ENCODE data around the gene BRIP1. TPM values are rescaled to one million over a fixed set of nuclear protein-coding genes. Genes with fewer than 3 reads are reported as not detected.
"Not testable (repeated sequence)": the region's sequence is repeated elsewhere in the genome, so short reads cannot be mapped to it uniquely, and the experiment has no call there.

BRIP1 gene
- total RNA-seq, 1 donor from 2014 or later = 6.4 TPM

- Histone ChIP-seq H3K9me3 (ENCODE audit: insufficient read depth, low read depth, low read length) (no peaks in the 10 kb centered on the region), H3K4me3 (ENCODE audit: insufficient read depth, low read depth, low read length) (no peak overlapping the region), H3K9ac (ENCODE audit: low read length) (no peak overlapping the region), H4K20me1 (ENCODE audit: insufficient read depth, low read length) (no peaks in the 10 kb centered on the region), H3K36me3 (ENCODE audit: insufficient read depth, low read length) (peaks cover 3% of the 10 kb centered on the region), H3K4me2 (ENCODE audit: low read length) (no peak overlapping the region), H3K79me2 (ENCODE audit: insufficient read depth, low read length) (no peaks in the 10 kb centered on the region), H2AFZ (ENCODE audit: low read depth, low read length) (no peak overlapping the region), H3K4me1 (ENCODE audit: insufficient read depth, low read length) (no peaks in the 10 kb centered on the region), H3K27me3 (ENCODE audit: insufficient read depth, low read length) (no peaks in the 10 kb centered on the region), H3K27ac (ENCODE audit: low read depth, low read length) (no peak overlapping the region)
- H3K9me3 Mint-ChIP-seq (ENCODE audit: unreplicated experiment) = no peaks in the 10 kb centered on the region
- no peak for FAIRE-seq
- H3K36me3 Mint-ChIP-seq (ENCODE audit: low read depth, unreplicated experiment) = peaks cover 4% of the 10 kb centered on the region
- TF ChIP-seq CTCF (IDR thresholded peaks at IDR 0.05; ENCODE audit: insufficient read depth, low read depth, low read length) = no peak
- no peak for TF ChIP-seq EZH2 (IDR thresholded peaks at IDR 0.05; ENCODE audit: insufficient read depth, low read length)
- H3K27ac Mint-ChIP-seq (ENCODE audit: unreplicated experiment) = no peak overlapping the region
- no peaks in the 10 kb centered on the region for H3K27me3 Mint-ChIP-seq (ENCODE audit: low read depth, unreplicated experiment)
- DNase-seq (ENCODE audit: low read depth) = no peak
- H3K4me3 Mint-ChIP-seq (ENCODE audit: unreplicated experiment) = no peak overlapping the region
- H3K4me1 Mint-ChIP-seq (ENCODE audit: low read depth, unreplicated experiment) = no peaks in the 10 kb centered on the region
Measured at GRCh38 chr17:61729690-61730268, 133.5 kb downstream of the BRIP1 start.

- H3K9me3 Mint-ChIP-seq (ENCODE audit: unreplicated experiment) = no peaks in the 10 kb centered on the region
- no peak for TF ChIP-seq EZH2 (IDR thresholded peaks at IDR 0.05; ENCODE audit: insufficient read depth, low read length)
- TF ChIP-seq CTCF (IDR thresholded peaks at IDR 0.05; ENCODE audit: insufficient read depth, low read depth, low read length) = no peak
- H3K27ac ChIP-seq (ENCODE audit: low read depth, low read length) = no peak overlapping the region
- no peaks in the 10 kb centered on the region for H3K79me2 ChIP-seq (ENCODE audit: insufficient read depth, low read length)
- no peak overlapping the region for H3K27ac Mint-ChIP-seq (ENCODE audit: unreplicated experiment)
- peaks cover 4% of the 10 kb centered on the region for H3K36me3 Mint-ChIP-seq (ENCODE audit: low read depth, unreplicated experiment)
- H3K9me3 ChIP-seq (ENCODE audit: insufficient read depth, low read depth, low read length) = no peaks in the 10 kb centered on the region
- no peaks in the 10 kb centered on the region for H4K20me1 ChIP-seq (ENCODE audit: insufficient read depth, low read length)
- no peaks in the 10 kb centered on the region for H3K27me3 ChIP-seq (ENCODE audit: insufficient read depth, low read length)
- H2AFZ ChIP-seq (ENCODE audit: low read depth, low read length) = no peak overlapping the region
- no peak overlapping the region for H3K4me3 ChIP-seq (ENCODE audit: insufficient read depth, low read depth, low read length)
- no peaks in the 10 kb centered on the region for H3K4me1 Mint-ChIP-seq (ENCODE audit: low read depth, unreplicated experiment)
- no peak overlapping the region for H3K4me2 ChIP-seq (ENCODE audit: low read length)
- H3K9ac ChIP-seq (ENCODE audit: low read length) = no peak overlapping the region
- no peak for DNase-seq (ENCODE audit: low read depth)
- H3K4me3 Mint-ChIP-seq (ENCODE audit: unreplicated experiment) = no peak overlapping the region
- H3K27me3 Mint-ChIP-seq (ENCODE audit: low read depth, unreplicated experiment) = no peaks in the 10 kb centered on the region
- no peaks in the 10 kb centered on the region for H3K4me1 ChIP-seq (ENCODE audit: insufficient read depth, low read length)
- no peak for FAIRE-seq
- H3K36me3 ChIP-seq (ENCODE audit: insufficient read depth, low read length) = peaks cover 3% of the 10 kb centered on the region
Measured at GRCh38 chr17:61728297-61728836, 135.0 kb downstream of the BRIP1 start.

- not testable (repeated sequence) for H3K27ac Mint-ChIP-seq (ENCODE audit: unreplicated experiment)
Measured at GRCh38 chr17:61727798-61728197, 135.5 kb downstream of the BRIP1 start.

More at GRCh38 chr17:61727798-61728197, 135.5 kb downstream of the BRIP1 start:
- not testable (repeated sequence) for H3K36me3 Mint-ChIP-seq (ENCODE audit: low read depth, unreplicated experiment); H3K27ac ChIP-seq (ENCODE audit: low read depth, low read length); H3K4me3 Mint-ChIP-seq (ENCODE audit: unreplicated experiment); H3K4me2 ChIP-seq (ENCODE audit: low read length); H3K4me3 ChIP-seq (ENCODE audit: insufficient read depth, low read depth, low read length); H3K4me1 ChIP-seq (ENCODE audit: insufficient read depth, low read length); H3K79me2 ChIP-seq (ENCODE audit: insufficient read depth, low read length); H3K27me3 Mint-ChIP-seq (ENCODE audit: low read depth, unreplicated experiment); H3K9ac ChIP-seq (ENCODE audit: low read length); FAIRE-seq; H3K36me3 ChIP-seq (ENCODE audit: insufficient read depth, low read length); H3K9me3 ChIP-seq (ENCODE audit: insufficient read depth, low read depth, low read length); H3K4me1 Mint-ChIP-seq (ENCODE audit: low read depth, unreplicated experiment); H4K20me1 ChIP-seq (ENCODE audit: insufficient read depth, low read length); H3K9me3 Mint-ChIP-seq (ENCODE audit: unreplicated experiment); H3K27me3 ChIP-seq (ENCODE audit: insufficient read depth, low read length); H2AFZ ChIP-seq (ENCODE audit: low read depth, low read length); DNase-seq (ENCODE audit: low read depth)
